Measurements from ENCODE around the gene KLHL35.

The KLHL35 gene, protein sequence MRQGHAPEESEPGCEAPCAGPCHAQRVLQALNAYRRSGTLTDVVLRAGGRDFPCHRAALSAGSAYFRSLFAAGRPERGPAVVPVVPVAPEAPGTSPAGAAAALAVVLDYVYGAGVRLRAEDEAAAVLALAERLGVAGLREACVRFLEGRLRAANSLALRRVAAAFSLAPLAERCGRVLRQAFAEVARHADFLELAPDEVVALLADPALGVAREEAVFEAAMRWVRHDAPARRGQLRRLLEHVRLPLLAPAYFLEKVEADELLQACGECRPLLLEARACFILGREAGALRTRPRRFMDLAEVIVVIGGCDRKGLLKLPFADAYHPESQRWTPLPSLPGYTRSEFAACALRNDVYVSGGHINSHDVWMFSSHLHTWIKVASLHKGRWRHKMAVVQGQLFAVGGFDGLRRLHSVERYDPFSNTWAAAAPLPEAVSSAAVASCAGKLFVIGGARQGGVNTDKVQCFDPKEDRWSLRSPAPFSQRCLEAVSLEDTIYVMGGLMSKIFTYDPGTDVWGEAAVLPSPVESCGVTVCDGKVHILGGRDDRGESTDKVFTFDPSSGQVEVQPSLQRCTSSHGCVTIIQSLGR

GRCh38 chr11:75432911-75433321 lies at the start of gene KLHL35:
Gene KLHL35 (minus strand): TSS chr11:75433203. CDS start chr11:75430629, 2,574 bp downstream.
- no peak for DNase-seq (ENCODE audit: low read depth)

DNA sequence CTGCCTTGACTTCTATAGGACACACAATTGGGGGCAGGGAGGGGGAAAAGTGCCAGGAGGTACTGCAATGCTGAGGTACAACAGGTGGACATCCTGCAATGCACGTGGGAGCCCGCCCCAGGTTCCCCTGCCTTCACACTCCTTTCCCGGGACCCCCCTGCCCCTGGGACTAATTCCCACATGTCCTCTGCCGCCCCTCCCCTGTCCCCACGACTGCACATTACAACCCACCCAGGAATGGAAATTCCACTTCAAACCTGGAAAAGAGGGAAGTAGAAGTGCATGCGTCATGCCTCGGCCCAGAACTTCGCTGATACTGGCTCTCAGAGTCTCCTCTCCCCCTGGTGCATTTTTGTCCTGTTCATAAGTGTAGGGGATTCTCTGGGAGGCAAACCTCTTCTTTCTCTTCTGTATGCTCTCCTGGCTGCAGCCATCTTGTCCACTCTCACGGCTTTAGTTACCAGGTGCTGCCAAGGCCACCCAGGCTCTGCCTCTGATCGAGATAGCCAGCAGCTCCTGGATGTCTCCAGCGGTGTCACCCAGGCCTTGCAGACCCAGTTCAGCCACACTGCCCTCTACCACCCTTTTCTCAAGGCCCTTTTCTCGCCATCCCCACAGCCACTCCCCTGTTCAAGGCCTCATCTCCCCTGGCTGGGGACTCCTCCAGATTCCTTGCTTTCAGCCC lies 49.1 kb upstream of the KLHL35 start:
- no peak for DNase-seq (ENCODE audit: low read depth)

DNA sequence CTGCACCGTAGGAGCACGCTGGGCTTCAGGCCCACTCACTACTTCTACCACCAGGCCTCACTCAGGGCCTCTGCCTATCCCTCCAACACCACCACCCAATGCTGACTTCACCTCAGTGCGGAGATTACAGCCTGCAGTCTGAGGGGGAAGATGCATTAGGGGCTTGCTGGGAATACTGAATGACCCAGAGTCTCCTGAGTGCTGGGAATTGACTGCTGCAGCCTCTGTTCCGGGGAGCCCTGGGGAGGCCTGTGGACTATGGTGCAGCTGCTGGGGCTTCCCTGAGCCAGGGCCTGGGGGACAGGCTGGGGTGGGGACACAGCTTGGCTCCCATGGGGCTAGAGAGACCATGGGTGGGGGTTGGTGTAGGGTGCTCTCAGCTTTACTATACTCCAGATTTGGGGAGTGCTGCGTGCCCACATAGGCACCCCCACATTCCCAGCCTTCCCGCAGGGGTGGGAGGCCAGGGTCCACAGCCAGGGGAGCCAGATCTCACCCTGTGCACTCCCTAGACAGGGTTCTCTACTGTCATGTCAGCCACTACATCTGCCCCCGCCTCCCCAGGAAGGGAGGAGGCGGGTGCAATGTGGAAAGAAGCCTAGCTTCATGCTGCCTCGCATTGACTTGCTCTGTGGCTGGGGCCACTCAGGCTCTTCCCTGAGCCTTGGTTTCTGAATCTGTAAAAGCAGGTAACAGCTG lies 48.4 kb upstream of the KLHL35 start:
- DNase-seq (ENCODE audit: low read depth): no peak

DNA sequence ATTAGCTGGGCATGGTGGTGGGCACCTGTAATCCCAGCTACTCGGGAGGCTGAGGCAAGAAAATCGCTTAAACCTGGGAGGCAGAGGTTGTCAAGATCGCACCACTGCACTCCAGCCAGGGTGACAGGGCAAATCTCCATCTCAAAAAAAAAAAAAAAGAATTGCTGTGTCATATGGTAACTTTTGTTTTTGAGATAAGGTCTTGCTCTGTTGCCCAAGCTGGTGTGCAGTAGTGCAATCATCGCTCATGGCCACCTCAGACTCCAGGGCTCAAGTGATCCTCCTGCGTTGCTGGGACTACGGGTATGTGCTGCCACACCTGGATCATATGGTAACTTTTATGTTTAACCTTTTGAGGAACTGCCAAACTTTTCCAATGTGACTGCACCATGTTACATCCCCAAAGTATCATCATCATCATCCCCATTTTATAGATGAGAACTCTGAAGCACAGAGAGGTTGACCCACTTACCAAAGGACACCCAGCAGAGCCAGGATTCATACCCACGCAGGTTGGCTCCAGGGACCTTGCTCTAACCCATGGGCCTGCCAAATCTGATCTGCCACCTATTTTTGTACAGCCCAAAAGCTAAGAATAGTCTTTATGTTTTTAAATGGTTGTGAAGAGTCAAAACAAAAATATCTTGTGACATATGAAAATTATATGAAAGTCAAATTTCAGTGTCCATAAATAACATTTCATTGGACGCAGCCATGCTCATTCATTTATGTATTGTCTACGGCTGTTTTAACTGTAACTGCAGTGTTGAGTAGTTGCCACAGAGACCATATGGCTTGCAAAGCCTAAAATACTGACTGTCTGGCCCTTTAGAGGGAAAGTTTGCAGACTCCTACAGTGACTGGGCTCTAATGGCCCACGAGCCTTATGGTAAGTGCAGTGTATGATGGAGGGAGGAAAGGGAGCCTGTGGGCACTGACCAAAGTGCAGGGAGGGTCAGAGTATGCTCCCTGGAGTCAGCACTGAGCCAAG lies 47.5 kb upstream of the KLHL35 start:
- no peak for DNase-seq (ENCODE audit: low read depth)

- no peak for DNase-seq (ENCODE audit: low read depth)
Measured at GRCh38 chr11:75479597-75480145, 46.7 kb upstream of the KLHL35 start.

- DNase-seq (ENCODE audit: low read depth): no peak
Measured at GRCh38 chr11:75478783-75479596, 46.0 kb upstream of the KLHL35 start.

- DNase-seq (ENCODE audit: low read depth): no peak
Measured at GRCh38 chr11:75477614-75477935, 44.6 kb upstream of the KLHL35 start.

GRCh38 chr11:75476739-75477613 lies 44.0 kb upstream of the KLHL35 start:
- DNase-seq (ENCODE audit: low read depth): no peak

DNA sequence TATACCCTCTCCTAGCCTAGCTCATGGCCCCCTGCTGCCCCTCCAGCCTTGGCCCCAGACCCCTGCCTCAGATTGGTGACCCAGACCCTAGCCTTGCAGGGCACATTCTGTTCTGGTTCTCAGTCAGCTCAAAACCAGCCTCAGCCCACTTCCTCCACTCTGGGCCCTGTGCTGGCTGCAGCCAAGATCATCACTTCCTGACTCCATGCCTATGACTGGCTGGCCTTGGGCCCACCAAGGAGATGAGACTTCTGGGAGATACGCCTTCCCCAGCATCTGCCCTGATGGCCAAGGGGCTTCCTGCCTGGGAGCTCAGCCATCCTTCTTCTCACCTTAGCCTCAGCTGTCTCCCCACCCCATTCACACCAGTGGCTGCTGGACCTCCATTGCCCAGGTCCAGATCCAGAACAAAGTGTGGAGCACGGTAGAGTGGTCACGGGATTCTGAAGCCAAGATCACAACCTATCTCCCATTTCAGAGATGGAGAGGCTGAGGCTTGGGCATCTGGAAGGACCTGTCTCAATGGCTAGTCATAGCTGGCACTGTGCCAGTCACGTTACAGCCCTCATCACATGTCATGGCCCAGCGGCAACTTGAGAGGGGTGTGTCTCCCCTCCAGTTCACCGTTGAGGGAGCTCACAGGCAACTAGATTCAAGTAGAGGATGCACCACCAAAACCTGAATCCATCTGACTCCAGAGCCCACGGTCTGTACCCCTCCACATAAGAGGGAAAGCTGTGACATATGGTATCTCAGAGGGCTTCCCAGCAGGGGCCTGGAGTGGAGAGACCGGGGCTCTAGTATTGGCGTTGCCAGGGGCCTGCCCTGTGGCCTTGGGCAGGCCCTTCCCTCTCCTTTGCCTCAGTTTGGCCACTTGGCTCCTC lies 43.0 kb upstream of the KLHL35 start:
- DNase-seq (ENCODE audit: low read depth): no peak

DNA sequence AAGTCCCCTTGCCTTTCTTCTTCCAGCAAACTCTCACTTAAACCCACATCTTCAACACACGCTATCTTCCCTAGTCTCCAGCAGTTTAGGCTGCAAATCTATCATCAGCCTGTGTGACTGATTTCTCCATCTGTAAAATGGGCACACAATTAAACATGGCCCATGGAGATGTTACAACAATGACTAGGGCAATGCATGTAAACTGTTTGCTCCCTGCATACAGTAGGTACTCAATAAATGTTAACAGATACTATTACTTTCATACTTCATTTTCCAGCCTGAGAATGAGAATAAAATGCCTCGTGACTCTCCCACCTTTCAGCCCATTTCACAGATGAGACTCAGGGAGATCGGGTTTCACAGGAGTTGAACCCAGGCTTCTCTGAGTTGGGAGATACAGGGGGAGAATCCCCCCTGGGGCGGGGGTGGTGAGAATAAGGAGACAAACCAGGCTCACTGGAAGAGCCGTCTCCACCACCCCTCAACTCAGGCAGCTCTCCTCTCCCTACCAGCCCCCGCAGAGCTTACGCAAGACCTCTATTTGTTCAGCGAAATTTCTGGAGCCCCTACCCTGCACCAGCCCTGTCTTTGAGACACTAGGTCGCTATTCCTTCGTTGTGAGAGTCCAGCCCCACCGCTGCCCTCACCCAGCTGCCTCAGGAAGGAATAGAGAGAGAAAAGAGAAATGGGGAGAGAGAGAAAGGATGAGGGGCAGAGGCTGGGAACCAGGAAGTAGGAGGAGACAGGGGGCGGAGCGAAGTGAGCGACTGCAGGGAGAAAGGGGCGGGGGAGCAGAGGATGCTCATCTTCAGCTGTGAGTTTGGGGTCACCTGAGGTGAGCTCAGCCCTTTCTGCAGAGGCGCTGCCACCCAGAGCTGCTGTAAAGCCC lies 42.1 kb upstream of the KLHL35 start:
- DNase-seq (ENCODE audit: low read depth): peak; percentile 22

GRCh38 chr11:75474240-75474639 lies 41.2 kb upstream of the KLHL35 start:
- no peak for DNase-seq (ENCODE audit: low read depth)

DNA sequence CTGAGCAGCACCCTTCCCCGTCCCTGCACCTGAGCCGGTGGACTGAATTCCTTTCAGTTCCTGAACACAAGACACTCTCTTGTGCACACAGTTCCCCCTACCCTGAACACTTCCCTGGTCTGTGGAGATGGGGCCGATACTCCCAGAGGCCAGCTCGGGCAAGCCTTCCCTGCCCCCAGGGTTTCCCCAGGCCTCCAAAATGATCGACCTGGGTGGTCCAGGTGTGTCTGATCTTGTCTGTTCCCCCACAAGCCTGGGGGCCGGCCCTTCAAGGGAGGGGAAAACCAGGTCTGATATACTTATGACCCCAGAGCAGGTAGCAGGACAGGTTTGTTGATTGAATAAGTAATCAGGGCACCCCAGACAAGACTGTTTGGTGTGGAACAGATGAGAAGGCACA lies 40.7 kb upstream of the KLHL35 start:
- no peak for DNase-seq (ENCODE audit: low read depth)

DNA sequence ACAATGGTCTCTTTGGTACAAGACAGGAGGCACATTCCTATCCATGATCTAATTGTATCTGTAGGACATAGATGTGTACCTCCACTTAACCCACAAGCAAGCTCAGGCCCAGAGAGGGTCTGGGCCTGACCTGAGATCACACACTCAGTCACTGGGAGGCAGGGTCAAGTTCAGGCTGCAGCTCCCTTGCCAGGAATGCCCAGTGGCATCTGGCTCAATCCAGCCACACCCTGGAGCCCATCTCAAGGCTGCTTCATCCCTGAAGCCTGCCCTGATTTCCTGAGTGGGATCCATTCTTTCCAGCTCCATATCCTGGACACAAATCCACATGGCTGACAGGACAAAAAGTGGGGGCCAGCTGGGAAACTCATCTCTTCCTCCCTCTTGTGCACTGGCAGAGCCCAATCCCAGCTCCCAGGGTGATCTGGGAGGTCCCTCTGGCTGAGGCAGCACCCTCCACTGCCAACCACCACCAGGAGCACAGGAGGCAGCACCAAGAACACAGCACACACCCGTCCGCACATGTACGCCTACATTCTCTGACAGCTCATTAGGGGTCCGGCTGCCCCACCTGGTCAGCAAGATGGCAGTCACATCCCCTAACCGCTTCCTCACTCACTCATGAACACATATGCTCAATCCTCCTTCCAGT lies 39.2 kb upstream of the KLHL35 start:
- DNase-seq (ENCODE audit: low read depth): no peak

DNA sequence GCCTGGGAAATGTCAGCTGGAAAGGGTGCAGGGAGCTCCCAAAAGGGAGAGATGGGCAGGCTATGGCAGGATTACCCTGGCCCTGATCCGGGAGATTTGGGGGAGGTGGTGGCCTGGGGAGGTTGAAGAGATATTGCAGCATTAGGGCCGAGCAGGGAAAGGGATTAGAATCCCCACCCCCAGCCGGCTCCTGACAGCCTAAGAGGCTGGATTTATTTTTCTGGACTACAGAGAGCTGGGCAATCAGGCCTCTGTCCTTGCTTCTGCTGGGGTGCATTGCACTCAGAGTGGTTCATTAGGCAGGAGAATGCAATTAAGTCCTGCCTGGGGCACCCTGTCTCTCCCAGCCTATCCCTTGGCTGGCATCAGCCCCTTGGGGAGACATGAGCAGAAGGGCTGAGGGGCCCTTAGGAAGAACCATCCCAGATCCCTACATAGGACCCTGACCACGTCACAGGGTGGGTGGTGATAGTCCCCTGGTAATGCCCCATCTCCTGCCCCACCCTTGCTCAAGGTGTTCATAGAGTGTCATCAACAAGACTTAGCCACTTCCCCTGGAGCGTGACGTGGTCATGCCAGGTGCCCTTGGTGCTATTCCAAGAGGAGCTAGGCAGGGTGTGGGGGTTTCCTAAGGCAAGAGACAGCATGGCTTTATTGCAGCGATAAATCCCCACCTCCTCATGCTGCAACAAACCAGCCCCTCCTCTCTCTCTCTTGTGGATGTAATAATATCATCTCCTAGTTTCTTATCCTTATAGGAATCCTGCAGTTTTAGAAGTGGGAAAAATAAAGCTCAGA lies 38.4 kb upstream of the KLHL35 start:
- no peak for DNase-seq (ENCODE audit: low read depth)

GRCh38 chr11:75470476-75471080 lies 37.6 kb upstream of the KLHL35 start:
- no peak for DNase-seq (ENCODE audit: low read depth)

Data from activated gamma-delta T cell treated with anti-CD3 and anti-CD28 coated beads, Interleukin-2, amount 50 U/mL, for 16 hours (primary cell).